HG03520 (cell line): ENCODE data around the gene FGFRL1.
"Not testable (repeated sequence)": the region's sequence is repeated elsewhere in the genome, so short reads cannot be mapped to it uniquely, and the experiment has no call there.

Experiments used
- ATAC-seq: cut with Tn5 transposase; IDR thresholded peaks from one replicate; pipeline ENCODE4 v1.9.1; 2021; ENCODE audit warnings: mild to moderate bottlenecking, moderate library complexity; ENCODE audit not compliant: unreplicated experiment

The FGFRL1 gene

DNA sequence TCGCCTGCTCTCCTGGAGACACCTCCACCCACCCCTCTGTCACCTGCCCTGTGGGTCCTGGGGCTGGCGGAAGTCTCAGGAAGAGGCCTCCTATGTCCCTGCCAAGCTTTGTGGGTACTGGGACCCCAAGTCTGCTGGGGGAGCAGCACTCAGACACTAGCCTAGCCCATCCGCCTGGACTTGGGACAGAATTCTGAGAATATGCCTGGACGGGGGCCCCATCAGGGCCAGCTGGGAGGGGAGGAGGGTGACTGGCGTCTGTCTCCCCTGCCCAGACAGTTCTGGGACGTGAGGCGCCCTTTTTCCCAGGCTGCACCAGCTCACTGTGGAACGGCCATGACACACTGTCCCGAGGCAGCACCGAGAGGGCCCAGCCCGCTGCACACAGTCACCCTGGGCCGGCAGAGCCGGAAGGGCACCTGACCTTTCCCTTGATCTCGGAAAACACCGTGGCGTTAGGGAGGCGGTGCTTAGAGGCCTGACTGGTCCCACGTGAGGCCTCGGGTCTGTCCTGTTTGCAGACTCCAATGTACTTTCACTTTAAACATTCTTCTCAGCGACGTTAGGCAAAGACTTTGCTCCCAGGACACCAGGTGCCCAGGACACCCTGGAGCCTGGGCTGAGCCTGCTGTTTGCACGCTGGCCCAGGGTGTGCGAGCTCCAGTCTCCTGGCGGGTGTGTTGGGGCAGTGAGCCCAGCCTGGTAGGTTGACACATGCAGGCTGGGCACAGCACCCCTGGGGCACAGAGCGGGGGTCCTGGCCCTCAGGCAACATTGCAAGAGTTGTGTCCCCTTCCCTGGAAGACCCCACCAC, 18.9 kb upstream of the FGFRL1 start:
- ATAC-seq = peak; percentile 68

DNA sequence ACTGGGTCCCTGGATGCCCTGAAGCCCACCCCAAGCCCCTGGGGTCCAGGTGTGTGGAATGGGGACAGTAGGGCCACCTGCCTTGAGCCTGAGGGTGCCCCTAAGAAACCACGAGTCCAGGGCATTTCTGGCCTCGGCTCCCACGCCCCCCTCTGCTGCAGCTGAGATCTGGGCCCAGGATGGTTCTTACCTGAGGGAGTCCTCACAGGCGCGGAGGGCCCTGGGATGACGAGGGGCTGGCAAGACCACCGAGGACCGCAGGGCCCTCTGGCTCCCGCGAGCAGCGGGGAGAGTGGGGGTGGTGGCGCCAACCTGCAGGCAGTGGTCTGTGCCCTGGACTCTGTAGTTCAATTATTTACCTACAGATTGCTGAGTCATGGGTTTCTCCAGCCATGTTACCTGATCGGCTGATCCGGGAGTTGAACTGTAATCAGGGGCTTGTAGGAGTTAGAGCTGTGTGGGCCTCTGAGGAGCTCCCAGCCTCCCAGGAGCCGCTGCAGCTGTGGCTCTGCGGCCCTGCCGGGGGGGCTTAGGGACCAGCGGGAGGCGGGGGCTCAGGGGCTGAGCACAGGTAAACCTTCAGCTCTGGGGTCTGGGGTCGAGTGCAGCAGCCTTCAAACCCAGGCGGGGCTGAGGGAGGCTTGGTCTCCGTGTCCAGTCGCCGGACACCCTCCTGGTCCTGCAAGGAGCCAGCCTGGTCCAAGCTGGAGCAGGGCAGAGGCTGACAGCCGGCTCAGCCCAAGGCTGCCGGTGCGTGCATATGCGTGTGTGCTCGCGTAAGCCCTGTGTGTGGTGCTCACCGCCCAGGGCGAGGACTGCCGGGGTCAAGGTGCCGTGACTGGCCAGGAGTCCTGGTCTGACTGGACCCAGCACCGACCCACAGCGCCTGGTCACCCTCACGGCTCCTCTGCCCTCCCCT, 18.1 kb upstream of the FGFRL1 start, which contains the start of gene SLC26A1:
Gene SLC26A1 (minus strand): TSS at position 294 of the 919 bp plus-strand sequence. CDS start 1,701 bp downstream, outside the sequence.
- ATAC-seq = no peak

DNA sequence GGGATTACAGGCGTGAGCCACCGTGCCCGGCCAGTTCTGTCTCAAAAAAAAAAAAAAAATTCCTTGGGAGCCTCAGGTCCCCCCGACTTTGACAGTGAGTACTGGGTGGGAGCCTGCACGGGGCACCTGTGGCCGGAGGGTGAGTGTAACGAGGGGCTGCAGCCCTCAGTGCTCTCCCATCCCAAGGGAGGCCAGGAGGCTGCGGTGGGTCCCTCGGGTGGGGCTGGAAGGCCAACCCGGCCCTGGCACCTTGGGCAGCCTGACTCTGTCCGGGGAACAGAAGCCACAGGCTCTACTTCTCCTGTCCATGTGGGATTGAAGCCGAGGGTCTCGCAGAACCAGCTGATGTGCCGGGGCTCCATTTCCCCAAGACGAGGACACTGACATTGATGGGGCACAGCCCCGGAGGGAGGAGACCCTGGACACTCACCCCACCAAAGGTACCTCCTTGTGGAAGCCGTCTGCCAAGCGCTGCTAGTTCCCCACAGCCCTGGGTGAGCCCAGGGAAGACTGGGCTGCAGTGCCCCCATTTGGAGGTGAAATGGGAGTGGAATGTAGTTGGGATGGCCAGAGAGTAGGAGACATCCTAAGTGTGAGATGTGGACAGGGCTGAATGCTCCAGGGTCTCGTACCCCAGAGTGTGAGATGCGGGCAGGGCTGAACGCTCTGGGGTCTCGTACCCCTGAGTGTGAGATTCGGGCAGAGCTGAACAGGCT, 16.0 kb upstream of the FGFRL1 start:
- ATAC-seq = no peak

DNA sequence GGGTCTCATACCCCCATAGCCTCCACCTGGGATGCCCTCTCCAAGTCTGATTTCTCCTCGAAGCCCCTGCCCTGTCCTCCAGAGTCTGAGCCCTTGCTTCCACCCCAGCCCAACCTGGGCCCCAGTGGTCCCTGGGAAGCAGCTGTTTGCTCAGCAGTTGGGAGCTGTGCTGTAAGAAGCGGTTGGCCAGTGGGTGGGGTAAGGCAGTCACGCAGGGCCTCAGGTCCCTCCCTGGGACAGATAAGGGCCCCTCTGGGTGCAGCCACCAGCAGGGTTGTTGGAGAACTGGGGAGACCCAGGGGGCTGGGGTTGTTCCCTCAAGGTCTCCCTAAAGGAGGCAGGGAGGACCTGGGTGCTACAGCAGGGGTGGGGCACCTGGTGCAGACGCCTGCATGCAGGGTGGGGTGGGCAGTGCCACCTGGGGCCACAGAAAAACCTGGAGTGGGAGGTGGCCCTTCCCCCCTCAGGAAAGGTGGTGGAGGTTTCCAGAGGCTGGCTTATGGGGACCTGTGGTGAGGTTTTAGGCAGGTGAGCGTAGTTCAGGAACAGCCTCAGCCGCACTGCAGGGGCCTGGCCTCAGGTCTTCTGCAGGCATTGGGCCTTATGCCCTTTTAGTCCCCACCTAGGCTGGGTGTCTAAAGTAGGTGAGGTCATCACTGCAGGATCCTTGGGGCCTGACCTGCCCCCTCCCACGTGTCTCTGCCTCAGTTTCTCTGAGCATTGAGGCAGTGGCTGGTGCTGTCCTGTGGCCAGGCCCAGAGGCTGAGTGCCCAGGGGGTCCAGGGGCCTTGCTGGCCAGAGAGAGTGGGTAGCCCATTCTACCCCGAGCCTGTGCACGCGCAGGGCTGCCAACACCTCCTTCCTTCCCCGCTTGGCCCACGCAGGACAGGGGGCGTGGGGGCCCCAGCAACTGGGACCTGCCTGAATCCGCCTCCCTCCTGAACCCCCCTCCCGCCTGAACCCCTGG, 15.1 kb upstream of the FGFRL1 start:
- ATAC-seq = no peak

DNA sequence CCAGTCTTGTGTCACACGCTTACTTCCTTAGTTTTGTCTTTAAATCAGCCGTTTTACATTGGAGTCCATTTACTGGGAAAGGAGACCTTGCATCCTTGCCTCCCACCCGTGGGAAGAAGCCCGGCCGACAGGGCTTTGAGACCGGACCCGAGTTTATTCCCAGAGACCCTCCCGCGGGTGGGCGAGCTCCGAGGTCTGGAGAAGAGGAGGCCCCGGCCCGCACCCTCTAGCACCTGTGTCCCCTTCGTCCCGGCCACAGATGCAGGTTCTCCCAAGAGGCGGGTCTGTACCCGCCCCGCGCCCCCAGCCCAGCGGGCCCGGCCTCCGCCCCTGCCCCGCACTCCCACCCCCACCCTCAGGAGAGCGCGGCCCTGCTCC, 14.4 kb upstream of the FGFRL1 start:
- no peak for ATAC-seq

DNA sequence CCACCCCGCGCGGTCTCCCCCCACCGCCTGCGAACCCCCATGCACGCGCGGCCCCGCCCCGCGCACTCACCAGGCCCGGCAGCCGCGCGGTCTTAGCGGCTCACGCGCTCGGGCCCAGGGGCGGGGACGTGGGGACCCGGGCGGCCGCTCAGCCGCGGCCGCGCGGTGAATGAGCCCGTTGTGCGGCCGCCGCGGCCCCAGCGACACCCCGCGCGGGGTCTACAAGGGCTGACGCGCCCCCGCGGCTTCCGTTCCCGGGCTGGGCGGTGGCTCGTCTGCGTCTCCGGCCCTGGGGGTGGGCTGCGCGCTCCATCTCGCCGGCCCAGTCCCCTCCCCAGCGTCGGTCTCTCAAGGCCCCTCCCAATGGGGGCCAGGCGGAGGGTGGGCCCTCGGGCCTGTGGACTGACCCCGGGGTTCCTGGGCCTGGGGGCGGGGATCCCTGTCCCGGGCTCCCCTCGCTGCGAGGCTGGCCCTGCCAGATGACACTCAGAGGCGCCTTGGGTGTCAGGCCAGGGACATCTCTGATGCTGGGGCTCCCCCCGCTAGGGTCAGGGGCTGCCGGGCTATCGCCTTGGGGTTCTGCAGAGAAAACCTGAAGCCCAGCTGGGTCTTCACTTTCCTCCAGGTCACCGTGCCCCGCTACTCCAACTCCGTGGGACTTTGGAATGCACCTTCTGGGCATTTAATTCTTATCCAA, 13.9 kb upstream of the FGFRL1 start:
- no peak for ATAC-seq

DNA sequence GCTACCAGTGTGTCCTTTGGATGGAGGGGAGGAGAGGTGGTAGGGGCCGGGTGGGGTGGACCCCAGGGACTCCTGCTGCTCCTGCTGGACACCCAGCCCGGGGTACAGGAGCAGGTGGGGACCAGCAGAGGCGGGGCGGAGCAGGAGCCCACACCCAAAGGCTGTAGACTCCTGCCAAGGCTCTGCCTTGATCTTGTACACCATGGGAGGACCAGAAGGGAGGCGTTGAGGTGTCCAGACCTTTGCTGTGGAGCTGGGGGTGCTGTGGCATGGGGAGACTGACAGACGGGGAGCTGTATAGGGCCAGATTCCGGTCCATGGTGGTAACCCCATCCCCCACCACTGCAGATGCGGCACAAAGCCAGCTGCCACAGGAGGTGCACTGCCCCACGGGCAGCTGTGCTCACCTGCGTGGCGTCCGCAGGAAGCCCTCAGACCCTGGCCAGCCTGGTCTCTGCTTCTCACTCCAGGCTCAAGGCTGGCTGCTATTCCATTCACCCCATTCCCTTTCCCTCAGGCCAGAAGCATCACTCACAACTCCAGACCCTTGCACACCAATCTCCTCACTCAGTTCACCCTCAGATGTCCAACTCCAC, 13.2 kb upstream of the FGFRL1 start:
- no peak for ATAC-seq

DNA sequence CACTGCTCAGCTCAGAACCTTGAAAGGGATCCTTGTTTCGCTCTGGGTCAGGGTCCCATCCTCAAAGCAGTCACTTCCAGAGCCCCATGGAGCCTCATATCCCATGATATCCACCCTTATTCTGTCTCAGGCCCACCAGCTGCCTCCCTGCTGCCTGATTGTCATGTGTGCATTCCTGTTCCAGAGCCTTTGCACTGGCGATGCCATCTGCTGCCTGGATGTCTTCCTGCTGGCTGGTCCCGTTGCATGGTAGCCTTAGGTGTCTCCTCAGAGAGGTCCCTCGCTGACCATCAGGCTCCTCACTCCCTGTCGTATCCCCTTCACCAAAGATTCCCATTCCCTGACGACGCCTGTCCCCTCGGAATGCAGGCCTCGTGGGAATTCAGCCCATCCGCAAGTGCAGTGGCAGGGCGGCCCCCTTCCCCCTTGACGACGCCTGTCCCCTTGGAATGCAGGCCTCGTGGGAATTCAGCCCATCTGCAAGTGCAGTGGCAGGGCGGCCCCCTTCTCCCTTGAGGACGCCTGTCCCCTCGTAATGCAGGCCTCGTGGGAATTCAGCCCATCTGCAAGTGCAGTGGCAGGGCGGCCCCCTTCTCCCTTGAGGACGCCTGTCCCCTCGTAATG, 12.1 kb upstream of the FGFRL1 start:
- ATAC-seq = not testable (repeated sequence)

DNA sequence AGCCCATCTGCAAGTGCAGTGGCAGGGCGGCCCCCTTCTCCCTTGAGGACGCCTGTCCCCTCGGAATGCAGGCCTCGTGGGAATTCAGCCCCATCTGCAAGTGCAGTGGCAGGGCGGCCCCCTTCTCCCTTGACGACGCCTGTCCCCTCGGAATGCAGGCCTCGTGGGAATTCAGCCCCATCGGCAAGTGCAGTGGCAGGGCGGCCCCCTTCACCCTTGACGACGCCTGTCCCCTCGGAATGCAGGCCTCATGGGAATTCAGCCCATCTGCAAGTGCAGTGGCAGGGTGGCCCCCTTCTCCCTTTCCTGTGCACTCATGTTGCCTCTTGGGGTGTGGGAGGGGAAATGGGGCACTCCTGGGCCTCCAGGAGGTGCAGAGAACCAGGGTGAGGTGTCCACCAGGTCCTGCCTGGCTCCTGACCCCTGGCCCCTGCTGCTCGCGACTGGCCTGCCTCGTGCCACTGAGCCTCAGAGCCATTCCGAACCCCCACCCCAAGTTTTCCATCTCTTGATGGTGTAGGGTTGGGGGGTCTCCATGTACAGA, 11.5 kb upstream of the FGFRL1 start:
- no peak for ATAC-seq

DNA sequence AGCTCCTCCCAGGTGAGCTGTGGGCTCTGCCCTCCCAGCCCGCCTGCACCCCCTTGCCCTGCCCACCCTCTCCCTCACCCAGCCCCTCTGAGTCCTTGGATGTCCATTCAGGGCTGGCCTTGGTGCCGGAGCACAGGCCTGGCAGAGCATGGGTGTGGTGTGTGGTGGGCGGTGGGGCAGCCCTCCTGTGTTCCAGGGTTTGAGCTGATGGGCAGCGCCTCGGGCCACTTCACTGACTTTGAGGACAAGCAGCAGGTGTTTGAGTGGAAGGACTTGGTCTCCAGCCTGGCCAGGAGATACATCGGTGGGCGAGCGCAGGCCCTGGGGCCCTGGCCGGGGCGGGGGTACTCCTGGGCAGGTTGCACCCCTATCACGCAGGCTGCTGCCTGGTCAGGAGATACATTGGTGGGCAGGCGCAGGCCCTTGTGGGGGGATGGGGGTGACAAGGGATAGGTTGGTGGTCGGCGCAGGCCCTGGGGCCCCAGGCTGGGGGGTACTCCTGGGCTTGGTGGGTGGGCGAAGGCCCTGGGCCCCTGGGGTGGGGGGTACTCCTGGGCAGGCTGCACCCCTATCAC, 10.7 kb upstream of the FGFRL1 start:
- no peak for ATAC-seq

DNA sequence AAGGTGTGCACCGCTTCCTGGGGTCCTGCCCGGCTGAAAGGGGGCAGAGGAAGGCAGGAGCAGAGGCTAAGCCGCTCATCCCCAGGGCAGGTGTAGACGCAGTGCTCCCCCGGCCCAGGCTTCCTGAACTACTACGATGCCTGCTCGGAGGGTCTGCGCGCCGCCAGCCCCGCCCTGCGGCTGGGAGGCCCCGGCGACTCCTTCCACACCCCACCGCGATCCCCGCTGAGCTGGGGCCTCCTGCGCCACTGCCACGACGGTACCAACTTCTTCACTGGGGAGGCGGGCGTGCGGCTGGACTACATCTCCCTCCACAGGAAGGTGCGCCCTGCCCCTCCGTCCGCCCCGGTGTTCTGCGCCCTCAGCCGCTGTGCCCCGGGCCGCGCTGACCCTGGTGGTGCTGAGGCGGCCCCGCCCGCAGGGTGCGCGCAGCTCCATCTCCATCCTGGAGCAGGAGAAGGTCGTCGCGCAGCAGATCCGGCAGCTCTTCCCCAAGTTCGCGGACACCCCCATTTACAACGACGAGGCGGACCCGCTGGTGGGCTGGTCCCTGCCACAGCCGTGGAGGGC, 9.8 kb upstream of the FGFRL1 start:
- ATAC-seq = no peak

DNA sequence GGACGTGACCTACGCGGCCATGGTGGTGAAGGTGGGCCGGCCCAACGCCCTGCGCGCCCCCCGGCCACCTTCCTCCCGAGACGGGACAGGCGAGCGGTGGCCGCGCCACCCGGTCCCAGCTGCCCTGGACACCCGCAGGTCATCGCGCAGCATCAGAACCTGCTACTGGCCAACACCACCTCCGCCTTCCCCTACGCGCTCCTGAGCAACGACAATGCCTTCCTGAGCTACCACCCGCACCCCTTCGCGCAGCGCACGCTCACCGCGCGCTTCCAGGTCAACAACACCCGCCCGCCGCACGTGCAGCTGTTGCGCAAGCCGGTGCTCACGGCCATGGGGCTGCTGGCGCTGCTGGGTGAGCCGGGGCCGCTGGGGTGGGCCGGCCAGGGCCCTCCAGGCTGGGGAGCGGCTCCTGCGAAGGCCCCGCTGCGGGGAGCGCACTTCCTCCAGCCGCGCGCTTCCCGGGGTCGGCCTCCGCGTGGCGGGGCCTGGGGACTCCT, 9.2 kb upstream of the FGFRL1 start:
- no peak for ATAC-seq

DNA sequence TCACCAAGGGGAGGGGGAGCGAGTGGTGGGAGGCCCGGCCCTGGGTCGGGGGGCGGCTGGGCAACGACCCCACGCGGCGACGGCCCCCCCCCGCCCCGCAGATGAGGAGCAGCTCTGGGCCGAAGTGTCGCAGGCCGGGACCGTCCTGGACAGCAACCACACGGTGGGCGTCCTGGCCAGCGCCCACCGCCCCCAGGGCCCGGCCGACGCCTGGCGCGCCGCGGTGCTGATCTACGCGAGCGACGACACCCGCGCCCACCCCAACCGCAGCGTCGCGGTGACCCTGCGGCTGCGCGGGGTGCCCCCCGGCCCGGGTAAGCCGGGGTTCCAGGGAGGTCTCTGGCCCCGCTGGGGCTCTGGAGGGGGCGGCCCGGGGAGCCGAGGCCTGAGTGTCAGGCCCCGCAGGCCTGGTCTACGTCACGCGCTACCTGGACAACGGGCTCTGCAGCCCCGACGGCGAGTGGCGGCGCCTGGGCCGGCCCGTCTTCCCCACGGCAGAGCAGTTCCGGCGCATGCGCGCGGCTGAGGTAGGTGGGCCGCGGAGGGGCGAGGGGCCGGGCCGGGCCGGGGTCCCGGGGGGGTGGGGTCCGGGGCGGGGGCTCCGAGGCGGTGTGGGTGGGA, 8.7 kb upstream of the FGFRL1 start:
- ATAC-seq = no peak

DNA sequence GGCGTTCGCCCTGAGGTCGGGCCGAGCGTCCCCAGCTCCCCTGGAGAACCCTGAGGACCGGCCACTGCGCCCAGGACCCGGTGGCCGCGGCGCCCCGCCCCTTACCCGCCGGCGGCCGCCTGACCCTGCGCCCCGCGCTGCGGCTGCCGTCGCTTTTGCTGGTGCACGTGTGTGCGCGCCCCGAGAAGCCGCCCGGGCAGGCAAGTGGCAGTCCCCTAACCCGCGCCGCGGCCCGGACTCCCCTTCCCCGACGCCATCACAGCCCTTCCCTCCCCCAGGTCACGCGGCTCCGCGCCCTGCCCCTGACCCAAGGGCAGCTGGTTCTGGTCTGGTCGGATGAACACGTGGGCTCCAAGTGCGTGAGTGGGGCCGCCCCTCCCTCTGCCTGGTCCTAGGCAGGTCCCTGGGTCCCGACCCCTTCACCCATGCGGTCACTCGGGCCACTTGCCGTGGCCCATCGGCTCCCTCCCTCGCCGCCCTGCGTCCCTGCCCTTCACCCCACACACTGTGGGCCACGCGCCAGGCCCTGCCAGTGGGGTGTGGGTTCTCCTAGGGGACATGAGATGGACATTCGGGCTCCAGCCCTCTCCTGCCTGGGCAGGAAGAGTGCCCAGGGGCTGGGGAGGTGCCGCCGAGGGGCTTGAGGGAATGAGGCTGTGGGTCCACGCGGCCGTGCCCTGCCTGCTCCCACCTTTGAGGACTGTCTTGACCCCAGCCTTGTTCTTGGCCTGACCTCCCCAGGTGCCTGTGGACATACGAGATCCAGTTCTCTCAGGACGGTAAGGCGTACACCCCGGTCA, 8.0 kb upstream of the FGFRL1 start:
- no peak for ATAC-seq

DNA sequence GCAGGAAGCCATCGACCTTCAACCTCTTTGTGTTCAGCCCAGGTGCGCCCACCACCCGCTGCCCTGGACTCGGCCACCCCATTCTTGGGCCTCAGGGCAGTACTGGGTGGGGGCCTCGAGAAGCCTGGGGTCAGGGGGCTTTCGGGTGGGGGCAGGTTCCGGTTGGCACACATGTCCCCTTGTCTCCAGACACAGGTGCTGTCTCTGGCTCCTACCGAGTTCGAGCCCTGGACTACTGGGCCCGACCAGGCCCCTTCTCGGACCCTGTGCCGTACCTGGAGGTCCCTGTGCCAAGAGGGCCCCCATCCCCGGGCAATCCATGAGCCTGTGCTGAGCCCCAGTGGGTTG, 7.4 kb upstream of the FGFRL1 start:
- ATAC-seq = no peak
